MM.1S (cell line): ENCODE measurements around the gene PRSS16.

ENCODE experiments used
- EZH2 ChIP-seq: fragments of 300-600 bp; sonication (generic); optimal IDR thresholded peaks from 2 replicates; pipeline ENCODE3; 2017; ENCODE audit warnings: low read depth, mild to moderate bottlenecking, antibody characterized with exemption, low read length, mixed read lengths
- TF ChIP-seq, protein P1 (sequence below): fragments of 300-600 bp; sonication (generic); IDR thresholded peaks from 2 replicates; pipeline ENCODE4 v1.5.1; 2016; ENCODE audit warnings: antibody characterized with exemption, low read length, mixed read lengths

DNA sequence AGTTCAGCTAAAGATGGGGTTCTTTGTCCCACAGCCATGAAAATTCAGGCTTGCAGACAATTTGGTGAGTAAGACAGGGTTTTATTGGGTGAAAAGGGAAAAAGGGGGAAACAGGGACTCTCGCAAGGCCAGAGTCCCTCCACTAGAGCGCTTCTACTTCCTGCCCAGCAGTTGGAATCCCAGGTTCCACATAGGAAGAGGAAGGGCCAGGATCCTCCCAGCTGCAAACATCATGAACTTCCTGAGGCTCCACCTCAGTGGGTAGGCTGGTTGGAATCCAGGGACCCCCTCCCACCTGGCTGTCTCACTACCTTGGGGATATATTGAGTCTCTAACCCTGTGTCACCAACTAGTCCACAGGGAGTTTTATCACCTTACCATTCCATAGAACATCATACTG lies 39.5 kb upstream of the PRSS16 start:
- TF ChIP-seq EZH2: no peak
- TF ChIP-seq, protein P1, sequence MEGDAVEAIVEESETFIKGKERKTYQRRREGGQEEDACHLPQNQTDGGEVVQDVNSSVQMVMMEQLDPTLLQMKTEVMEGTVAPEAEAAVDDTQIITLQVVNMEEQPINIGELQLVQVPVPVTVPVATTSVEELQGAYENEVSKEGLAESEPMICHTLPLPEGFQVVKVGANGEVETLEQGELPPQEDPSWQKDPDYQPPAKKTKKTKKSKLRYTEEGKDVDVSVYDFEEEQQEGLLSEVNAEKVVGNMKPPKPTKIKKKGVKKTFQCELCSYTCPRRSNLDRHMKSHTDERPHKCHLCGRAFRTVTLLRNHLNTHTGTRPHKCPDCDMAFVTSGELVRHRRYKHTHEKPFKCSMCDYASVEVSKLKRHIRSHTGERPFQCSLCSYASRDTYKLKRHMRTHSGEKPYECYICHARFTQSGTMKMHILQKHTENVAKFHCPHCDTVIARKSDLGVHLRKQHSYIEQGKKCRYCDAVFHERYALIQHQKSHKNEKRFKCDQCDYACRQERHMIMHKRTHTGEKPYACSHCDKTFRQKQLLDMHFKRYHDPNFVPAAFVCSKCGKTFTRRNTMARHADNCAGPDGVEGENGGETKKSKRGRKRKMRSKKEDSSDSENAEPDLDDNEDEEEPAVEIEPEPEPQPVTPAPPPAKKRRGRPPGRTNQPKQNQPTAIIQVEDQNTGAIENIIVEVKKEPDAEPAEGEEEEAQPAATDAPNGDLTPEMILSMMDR: no peak
